ENCODE results near the gene MCAT.

Gene MCAT

GRCh38 chr22:43181321-43182076, 38.3 kb upstream of the MCAT start:
- no peak for DNase-seq (ENCODE audit: extremely low spot score)
- no peak for TF ChIP-seq SUZ12 (IDR thresholded peaks at IDR 0.05)
- no peak for TF ChIP-seq BHLHE40 (IDR thresholded peaks at IDR 0.05; ENCODE audit: borderline replicate concordance)
- no peak for TF ChIP-seq NFRKB (IDR thresholded peaks at IDR 0.05)
- no peak for TF ChIP-seq ARNT (IDR thresholded peaks at IDR 0.05)
- TF ChIP-seq TARDBP (IDR thresholded peaks at IDR 0.05) = no peak
- TF ChIP-seq ELF4 (IDR thresholded peaks at IDR 0.05) = no peak
- no peak for TF ChIP-seq PKNOX1 (IDR thresholded peaks at IDR 0.05)
- no peak for TF ChIP-seq ZNF384 (IDR thresholded peaks at IDR 0.05)
- no peak for TF ChIP-seq FOXK2 (IDR thresholded peaks at IDR 0.05)
- ChIA-PET CTCF (no interaction called here), POLR2A (no interaction called here)

- CTCF ChIA-PET = no interaction called here
- POLR2A ChIA-PET = no interaction called here
- no peak for DNase-seq (ENCODE audit: extremely low spot score)
- TF ChIP-seq PKNOX1 (IDR thresholded peaks at IDR 0.05) = no peak
- TF ChIP-seq FOXM1 (IDR thresholded peaks at IDR 0.05; ENCODE audit: borderline replicate concordance) = no peak
- no peak for TF ChIP-seq ZNF384 (IDR thresholded peaks at IDR 0.05)
- no peak for TF ChIP-seq HDGF (IDR thresholded peaks at IDR 0.05; ENCODE audit: borderline replicate concordance)
- no peak for TF ChIP-seq FOXK2 (IDR thresholded peaks at IDR 0.05)
Observed at GRCh38 chr22:43180670-43181069, 37.5 kb upstream of the MCAT start.

- no peak for TF ChIP-seq L3MBTL2 (conservative IDR thresholded peaks at IDR 0.05)
- no peak for TF ChIP-seq SP1 (IDR thresholded peaks at IDR 0.05)
- no peak for TF ChIP-seq CTBP1 (IDR thresholded peaks at IDR 0.05; ENCODE audit: borderline replicate concordance)
- TF ChIP-seq ELF4 (IDR thresholded peaks at IDR 0.05) = no peak
- TF ChIP-seq ARNT (IDR thresholded peaks at IDR 0.05) = no peak
- no peak for TF ChIP-seq BHLHE40 (IDR thresholded peaks at IDR 0.05; ENCODE audit: borderline replicate concordance)
- TF ChIP-seq ZNF384 (IDR thresholded peaks at IDR 0.05) = no peak
- POLR2A ChIA-PET = no interaction called here
Observed at GRCh38 chr22:43179911-43180195, 36.7 kb upstream of the MCAT start.

GRCh38 chr22:43179146-43179910, 36.1 kb upstream of the MCAT start:
- CTCF ChIA-PET = no interaction called here
- POLR2A ChIA-PET = no interaction called here
- TF ChIP-seq L3MBTL2 (conservative IDR thresholded peaks at IDR 0.05) (no peak), TARDBP (IDR thresholded peaks at IDR 0.05) (no peak), CTBP1 (IDR thresholded peaks at IDR 0.05; ENCODE audit: borderline replicate concordance) (no peak), SP1 (IDR thresholded peaks at IDR 0.05) (no peak), BHLHE40 (IDR thresholded peaks at IDR 0.05; ENCODE audit: borderline replicate concordance) (no peak), SUZ12 (IDR thresholded peaks at IDR 0.05) (no peak), ARNT (IDR thresholded peaks at IDR 0.05) (no peak), HDGF (IDR thresholded peaks at IDR 0.05; ENCODE audit: borderline replicate concordance) (no peak), ZNF384 (IDR thresholded peaks at IDR 0.05) (no peak), FOXM1 (IDR thresholded peaks at IDR 0.05; ENCODE audit: borderline replicate concordance) (no peak), FOXK2 (IDR thresholded peaks at IDR 0.05) (no peak), LEF1 (IDR thresholded peaks at IDR 0.05; ENCODE audit: borderline replicate concordance) (no peak), ELF4 (IDR thresholded peaks at IDR 0.05) (no peak), FOXA1 (IDR thresholded peaks at IDR 0.05) (no peak)
- DNase-seq (ENCODE audit: extremely low spot score) = no peak

More at GRCh38 chr22:43179911-43180195, 36.7 kb upstream of the MCAT start:
- CTCF ChIA-PET = no interaction called here
- no peak for DNase-seq (ENCODE audit: extremely low spot score)

GRCh38 chr22:43177479-43177878, 34.3 kb upstream of the MCAT start:
- TF ChIP-seq ELF4 (IDR thresholded peaks at IDR 0.05) (no peak), ZNF384 (IDR thresholded peaks at IDR 0.05) (no peak), FOXM1 (IDR thresholded peaks at IDR 0.05; ENCODE audit: borderline replicate concordance) (no peak), PKNOX1 (IDR thresholded peaks at IDR 0.05) (no peak), LEF1 (IDR thresholded peaks at IDR 0.05; ENCODE audit: borderline replicate concordance) (no peak)
- ChIA-PET POLR2A (no interaction called here), CTCF (no interaction called here)
- DNase-seq (ENCODE audit: extremely low spot score) = no peak

GRCh38 chr22:43176090-43176489, 32.9 kb upstream of the MCAT start:
- ChIA-PET CTCF (interaction anchor here (0.7 kb wide), 1 partner anchor 26 kb away, joined by 8 read pairs; no protein-coding TSS in a partner anchor), POLR2A (no interaction called here)
- TF ChIP-seq L3MBTL2 (conservative IDR thresholded peaks at IDR 0.05) (no peak), FOXA1 (IDR thresholded peaks at IDR 0.05) (no peak), SUZ12 (IDR thresholded peaks at IDR 0.05) (no peak)
- DNase-seq (ENCODE audit: extremely low spot score) = no peak

Data from HEK293T (cell line).